ENCODE data around the gene SPAG16.
"Not testable (repeated sequence)": the region's sequence is repeated elsewhere in the genome, so short reads cannot be mapped to it uniquely, and the experiment has no call there.

SPAG16 gene

DNA sequence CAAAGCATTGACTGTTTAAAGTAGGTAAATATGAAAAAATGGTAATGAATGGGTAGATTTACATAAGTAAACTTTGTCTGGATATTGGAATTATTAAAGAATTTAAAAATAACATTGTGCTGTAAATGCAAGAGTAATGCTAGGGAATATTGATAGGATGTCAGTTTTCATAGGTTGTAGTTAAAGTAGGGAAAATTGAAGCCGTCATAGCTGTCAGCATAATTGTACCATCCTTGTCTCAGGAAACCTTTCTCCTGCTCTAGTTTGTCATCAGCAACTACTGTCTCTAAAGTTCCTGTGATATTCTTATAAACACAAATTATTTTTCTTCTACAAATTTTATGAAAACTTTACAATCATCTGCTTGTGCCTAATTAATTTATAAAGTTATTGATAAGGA lies 10.1 kb upstream of the SPAG16 start:
- no peak for DNase-seq

DNA sequence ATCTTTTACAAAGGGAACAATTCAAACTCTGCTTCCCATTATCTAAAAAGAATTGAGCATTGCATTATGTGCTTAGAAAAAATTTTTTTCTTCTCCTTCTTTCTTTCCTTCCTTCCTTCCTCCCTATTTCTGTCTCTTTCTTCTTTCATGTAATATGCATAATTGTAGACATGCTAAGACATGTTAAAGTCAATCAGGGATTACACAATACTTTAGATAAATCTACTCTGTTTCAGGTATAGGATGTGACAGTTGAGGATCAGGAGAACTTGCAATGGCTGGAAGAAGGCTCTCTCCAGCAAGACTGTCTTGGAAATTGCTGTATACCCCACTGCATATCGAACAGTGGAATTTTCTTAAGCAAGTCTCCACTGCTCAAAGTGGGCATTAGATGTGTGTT lies 9.0 kb upstream of the SPAG16 start:
- no peak for DNase-seq

DNA sequence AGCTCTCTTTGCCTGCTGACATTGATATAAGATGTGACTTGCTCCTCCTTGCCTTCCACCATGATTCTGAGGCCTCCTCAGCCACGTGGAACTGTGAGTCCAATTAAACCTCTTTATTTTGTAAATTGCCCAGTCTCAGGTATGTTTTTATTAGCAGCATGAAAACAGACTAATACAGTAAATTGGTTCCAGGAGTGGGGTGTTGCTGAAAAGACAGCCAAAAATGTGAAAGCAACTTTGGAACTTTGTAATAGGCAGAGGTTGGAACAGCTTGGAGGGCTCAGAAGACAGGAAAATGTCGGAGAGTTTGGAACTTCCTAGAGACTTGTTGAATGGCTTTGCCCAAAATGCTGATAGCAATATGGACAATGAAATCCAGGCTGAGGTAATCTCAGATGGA lies 7.1 kb upstream of the SPAG16 start:
- not testable (repeated sequence) for DNase-seq

DNA sequence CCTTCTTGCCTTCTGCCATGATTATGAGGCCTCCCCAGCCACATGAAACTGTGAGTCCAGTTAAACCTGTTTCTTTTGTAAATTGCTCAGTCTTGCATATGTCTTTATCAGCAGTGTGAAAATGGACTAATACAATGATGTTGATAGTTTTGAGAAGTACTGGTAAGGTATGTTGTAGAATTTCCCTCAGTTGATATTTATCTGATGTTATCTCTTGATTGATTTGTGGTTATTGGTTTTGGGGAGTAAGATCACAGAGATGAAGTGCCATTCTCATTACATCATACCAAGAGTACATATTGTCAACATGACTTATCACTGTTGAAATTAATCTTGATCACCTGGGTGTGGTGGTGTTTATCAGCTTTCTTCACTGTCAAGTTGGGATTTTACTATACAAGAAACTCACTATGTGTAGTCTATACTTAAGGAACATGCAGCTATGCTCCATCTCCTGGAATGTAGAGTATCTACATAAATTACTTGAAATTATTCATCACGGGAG lies 5.1 kb upstream of the SPAG16 start:
- DNase-seq, result no peak

DNA sequence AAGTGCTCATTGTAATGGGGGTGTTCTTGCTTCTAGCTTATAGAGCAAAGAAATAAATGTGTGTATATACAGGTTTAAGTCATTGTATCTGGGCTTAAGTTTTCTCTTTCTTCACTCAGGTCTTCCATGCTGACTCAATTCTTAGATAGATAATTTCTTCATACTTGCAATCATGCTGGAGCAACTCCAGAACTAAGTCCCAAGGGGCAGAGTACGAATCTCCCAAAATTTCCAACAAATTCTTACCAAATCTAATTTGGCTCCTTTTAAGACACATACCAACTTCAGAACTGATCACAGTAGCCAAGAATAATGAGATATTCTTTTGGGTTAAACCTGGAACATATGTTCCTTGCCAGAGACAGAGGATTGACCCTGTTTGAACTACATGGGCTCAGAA lies 4.3 kb upstream of the SPAG16 start:
- DNase-seq, result no peak

DNA sequence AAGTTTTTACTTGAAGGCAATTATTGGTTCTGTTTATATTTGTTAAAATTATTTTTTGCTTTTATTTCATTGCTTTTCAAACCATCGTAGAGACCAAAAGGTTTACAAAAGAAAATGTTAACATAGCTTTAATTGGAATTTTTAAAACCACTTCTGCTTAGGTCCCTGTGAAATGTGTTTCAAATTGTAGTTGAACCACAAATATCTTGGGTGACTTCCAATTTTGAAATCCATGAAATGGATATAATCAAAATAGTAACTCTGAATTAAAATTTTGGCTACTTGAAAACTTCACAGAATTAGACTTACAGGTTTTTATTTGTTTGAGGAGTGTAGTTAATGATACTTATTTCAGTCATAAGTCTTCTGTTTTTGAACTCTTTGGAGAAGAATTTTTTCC lies 3.1 kb upstream of the SPAG16 start:
- no peak for DNase-seq

DNA sequence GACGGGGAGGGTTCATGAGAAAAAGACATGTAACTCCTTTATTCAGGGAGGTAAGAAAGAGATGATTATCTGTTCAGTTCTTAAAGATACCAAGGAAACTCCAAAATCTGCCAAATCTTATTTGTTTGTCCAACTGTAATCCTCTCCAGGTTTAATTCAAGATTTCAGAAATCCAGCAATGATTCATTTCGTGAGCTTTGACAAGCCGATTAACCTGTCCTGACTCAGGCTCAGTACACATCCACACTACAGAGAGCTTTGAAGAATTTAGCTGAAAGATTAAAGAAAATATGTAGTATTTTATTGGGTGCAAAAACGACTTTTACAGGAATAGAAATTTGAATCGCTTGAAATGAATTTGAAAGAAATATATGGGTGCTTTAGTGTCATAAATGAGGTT lies 1.1 kb downstream of the SPAG16 start:
- no peak for DNase-seq

DNA sequence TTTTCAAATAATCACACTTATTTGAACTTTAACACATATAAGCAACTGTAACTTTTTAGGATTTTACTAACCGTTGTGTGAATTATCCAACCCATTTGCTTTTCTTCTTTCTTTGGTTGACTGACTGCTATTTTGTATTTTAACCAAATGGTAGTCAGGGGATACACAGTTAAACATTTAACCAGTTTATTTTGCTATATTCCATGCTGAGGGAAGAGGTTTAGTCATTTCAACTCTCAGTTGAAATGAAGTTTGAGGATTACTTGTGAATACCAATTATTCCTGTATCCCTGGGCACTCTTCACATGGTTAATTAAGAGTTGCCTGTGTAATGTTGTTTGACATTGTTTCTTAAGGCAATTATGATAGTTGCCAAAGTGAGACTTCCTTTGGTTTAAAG lies 1.9 kb downstream of the SPAG16 start:
- DNase-seq, result no peak

DNA sequence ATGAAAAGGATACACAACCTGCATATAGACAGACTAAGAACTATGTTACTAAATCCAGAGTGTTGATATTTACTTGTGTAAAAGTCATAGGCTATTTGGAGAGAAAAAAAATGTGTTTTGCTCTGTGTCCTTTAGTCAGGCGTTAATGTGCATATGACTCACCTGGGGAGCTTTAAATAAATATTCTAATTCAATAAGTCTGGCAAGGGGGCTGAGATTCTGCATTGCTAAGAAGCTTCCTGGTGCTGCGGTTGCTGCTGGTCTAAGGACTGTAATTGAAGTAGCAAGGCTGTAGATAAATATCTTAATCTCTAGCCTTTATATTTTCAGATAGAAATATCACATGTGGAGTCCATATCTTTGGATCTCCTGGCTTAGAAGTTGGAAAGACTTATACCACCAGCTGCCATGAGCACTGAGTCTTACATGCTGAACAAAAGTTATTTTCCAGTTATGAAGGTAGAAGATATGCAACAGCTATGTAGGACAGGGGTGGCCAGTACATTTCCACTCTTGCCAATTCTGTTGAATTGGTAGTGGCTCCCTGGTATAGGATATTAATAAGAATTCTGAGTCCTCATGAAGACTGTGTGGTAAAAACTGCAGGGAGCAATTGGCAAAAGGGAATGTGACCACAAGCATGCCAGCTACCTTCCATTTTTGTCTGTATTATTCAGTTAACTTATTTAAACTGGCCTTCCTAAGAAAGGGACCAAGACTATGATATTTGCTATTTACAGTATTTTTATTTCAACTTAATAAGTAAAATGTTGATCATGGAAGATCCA lies 4.8 kb downstream of the SPAG16 start:
- no peak for DNase-seq

DNA sequence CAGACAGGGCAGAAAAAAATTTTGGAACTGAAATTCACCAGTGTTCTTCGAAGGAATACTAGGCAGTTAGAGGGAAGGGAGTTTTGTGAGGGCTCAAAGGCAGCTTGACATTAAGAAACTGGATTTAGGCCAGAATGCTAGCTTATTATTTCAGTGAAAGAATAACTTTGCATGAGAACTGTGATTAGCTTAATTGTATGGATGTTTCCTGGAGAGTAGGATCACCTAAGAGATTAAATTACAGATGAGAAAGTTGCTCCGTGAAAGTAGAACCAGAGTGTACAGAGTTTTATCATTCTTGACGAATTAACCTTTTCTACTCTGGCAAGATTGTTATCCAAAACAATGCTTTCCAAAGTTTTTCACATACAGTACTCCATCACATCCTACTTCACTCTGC lies 6.2 kb downstream of the SPAG16 start:
- DNase-seq, result no peak

DNA sequence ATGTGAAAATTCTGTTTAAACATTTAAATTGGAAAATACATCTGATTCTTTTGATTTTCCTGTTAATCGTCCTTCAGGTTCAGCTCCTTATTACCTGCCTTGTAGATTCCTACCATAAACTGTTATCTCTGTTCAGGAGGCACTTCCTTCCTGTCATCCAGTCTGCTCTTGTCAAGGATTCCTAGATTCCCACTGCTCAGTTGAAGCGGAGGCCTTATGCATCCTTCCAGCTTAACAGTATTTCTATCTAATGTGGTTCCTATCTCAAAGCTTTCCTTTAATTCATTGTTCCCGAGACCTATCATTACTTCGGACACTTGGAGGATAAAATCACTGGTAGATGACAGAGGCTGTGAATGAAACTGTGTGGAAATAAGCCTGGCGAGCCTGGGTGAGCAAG lies 12.0 kb downstream of the SPAG16 start:
- DNase-seq, result no peak

DNA sequence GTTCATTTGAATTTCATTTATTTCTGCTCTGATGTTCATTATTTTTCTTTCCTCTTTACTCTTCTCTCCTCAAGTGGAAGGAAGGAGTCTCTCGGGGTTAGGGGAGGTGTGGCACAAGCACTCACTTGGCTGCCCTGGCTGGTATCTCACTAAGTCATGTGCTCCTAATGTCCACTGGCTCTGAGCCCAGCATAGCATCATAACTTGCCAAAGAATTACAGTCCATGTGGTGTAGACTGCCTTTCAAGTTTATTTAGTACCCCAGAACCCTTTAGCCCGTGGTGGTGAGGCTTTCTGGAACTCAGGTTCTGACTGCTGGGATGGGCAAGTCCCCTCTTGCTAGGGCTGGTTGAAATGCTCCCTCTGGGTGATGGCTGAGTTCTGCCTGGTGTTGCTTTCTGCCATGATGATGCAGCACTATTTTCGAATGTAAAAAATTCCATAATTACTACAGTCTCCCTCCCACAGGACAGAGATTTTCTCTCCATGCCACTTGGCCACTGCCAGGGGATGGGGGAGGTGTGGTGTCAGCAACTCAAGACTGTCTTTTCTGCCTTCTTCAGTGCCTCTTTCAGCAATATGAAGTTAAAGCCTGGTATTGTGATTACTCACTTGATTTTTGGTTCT lies 22.2 kb downstream of the SPAG16 start:
- no peak for DNase-seq

DNA sequence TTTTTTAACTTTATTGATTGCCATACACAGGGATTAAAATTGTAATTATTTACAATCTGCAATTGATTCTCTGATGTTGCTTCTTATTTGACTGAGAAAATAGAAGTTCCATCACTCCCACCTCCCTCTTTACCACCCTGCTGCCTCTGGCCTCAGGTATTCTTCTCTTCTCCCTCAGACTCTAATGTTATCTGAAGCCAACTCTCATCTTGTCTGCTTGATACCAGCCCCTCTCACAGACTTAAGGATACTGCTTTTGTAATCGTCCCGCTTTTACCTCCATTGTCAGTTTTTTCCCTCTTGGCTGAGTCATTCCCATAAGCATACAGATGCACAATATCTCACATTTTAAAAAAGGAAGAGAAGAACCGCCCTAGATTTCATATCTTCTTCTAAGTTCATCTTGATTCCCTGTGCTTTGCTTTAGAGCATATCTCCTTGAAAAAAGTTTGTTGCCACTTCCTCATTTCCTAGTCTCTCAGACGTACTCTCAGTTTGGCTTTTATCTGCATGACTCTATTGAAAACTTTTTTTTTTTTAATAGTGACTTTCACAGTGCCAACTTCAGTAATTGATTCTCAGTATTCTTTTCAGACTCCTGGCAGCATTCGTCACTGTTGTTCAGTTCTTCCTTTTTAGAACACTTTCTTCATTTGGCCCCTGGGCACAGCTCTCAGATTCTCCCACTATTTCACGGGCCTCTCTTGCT lies 31.1 kb downstream of the SPAG16 start:
- DNase-seq, result no peak

DNA sequence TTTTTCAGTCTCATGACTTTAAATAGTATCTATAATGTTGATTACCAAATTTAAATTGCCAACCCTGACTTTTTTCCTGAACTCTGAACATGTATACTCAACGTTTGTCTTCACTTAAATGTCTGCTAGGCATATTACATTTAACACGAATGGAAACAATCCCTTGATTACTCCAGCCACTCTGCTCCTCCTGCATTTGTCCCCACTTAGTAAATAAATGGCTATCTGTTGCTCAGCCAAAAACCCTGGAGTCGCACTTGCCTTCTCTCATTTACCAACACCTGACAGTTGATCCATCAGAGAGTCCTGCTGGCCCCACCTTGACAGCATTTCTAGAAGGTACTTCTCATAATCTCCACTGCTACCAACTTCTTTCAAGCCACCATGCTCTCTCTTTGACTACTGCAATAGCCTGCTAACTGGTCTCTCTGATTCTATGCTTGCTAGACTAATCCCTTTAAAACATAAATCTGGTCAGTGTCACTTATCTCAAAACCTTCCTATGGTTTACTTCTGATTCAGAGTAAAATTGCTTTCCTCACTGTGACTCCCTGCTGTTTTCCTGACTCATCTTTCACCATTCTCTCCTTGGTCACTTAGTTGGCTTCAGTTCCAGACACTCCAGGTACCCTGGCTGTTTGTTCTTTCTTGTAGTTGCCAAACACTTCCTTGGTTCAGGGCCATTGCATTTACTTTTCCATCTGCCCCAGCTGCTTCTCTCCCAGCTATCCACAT lies 31.9 kb downstream of the SPAG16 start:
- DNase-seq, result no peak

DNA sequence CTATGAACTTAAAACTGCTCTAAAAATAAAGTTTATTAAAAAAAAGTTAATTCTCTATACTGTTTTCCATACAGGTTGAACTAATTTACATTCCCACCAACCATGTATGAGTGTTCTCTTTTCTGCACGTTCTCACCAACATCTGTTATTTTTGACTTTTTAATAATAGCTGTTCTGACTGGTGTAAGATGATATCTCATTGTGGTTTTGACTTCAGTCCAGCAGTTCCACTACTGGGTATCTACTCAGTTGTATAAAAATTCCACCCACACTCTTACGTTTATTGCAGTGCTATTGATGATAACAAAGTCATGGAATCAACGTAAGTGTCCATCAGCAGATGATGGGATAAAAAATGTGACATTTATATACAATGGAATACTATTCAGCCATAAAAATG lies 33.7 kb downstream of the SPAG16 start:
- DNase-seq, result no peak

DNA sequence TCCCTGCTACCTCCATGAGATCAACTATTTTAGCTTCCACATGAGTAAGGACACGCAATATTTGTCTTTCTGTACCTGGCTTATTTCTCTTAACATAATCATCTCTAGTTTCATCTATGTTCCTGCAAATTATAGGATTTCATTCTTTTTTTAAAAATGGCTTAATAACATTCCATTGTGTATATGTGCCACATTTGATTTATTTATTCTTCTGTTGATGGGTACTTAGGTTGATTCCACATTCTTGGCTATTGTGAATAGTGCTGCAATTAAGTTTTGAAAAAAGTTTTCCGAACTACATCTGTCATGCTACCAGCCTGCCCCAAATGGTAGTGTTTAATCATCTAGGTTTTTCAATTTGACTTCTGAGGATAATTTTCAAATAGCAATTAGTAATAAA lies 36.3 kb downstream of the SPAG16 start:
- no peak for DNase-seq

DNA sequence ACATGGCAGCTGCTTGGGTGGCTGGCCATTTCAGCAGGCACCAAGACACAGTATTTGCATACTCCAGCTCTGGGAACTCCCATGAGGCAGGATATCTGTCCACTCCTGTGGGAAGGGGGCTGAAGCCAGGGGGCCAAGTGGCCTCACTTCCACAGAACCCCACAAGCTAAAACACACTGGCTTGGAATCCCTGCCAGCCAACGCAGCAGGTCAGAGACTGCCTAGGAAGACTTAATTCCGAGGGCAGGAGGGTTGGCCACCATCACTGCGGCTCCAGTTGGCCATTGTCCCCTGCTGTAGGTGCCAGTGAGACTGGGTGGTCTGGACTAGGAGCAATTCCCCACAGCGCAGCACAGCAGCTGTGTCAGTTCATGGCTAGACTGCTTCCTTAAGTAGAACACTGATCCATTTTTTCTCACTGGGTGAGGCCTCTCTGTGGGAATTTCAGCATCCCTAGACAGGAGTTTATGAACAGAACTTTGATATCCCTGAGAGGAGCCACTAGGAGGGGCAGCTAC lies 52.0 kb downstream of the SPAG16 start:
- no peak for DNase-seq

DNA sequence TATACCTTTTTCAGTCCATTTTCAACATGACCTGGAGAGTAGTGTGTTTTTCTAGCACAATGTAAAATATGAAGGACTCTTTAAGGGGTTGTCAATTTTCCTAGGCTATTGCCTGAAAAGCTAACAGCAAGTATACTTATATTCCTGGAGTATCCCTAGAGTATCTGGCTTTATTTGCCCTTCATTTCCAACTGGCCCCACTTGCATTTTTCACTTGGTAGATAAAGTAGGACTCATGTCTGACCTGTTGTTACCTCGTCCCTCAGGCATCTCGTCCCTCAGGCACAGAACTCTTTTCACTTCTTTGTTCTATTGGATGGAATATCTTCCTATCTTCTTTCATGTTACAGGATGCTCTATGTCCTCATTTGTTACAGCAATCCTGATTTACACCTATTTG lies 69.2 kb downstream of the SPAG16 start:
- DNase-seq, result no peak

DNA sequence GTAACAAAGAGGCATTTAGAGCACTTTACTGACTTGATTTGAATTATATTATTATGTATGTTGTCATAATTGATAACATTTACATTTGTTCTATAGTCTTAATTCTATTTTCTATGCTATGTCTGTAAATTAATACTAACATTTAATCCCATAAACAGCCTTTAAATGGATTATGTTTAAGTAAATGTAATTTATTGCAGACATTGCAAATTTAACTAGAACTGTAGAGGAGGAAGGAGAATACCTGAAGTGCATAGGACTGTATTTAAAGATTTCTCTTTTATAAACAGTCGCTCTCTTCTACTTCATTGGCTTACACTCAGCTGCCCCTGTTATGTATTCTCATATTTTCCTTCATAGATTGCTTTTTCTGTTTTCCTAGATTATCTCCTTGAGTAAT lies 92.4 kb downstream of the SPAG16 start:
- no peak for DNase-seq

DNA sequence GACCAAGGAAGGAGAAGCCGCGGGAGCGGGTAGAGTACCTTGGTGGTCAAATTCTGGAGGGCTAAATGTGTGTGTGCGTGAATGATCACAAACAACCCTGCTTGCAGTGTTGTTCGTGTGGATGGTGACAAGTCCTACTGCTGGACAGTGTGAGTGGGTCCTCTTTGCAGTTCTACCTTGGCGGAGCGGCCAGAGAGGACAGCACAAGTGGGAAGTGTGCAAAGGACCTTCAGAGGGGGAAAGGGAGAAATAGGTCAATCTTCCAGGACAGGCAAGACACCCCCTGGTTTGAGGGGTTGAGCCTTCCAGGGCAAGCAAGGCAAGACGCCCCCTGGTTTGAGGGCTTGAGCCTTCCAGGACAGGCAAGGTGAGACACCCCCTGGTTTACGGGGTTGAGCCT lies 122.8 kb downstream of the SPAG16 start:
- not testable (repeated sequence) for DNase-seq

DNA sequence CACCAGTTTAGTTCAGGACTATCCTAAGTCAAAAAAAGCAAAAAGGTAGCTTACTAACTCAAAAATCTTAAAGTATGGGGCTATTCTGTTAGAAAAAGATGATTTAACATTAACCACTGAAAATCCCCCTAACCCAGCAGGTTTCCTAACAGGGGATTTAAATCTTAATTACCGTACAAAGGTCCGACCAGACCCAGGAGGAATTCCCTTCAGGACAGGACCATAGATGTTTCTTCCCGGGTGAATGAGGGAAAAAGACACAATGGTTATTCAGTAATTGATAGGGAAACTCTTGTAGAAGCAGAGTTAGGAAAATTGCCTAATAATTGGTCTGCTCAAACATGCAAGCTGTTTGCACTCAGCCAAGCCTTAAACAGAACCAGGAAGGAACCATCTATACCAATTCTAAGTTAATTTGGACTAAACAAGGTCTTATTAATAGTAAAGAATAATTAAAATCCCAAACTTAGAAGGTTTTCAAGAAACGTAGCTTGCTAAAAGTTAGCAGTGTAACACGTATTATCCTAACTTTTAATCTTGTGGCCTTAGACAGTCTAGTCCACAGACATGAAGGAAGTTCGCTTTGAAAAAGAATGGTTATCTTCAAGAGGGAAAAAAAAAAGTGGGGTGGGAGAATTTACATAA lies 124.3 kb downstream of the SPAG16 start:
- not testable (repeated sequence) for DNase-seq

DNA sequence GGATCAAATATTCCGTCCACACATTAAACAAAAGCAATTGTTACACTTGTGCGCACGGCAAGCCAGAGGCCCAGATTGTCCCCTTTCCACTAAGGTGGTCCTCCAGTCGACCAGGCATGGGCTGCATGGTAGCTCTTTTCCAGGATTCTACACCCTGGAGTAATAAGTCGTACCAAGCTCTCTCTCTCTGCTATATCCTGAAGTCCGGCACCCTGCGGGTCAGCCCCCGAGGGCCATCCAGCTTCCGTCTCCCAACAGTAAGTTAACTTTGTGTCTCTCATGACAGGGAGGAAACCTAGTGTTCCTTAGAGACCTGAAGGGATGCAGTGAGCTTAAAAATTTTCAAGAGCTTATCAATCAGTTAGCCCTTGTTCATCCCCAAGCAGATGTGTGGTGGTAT lies 126.4 kb downstream of the SPAG16 start:
- DNase-seq, result not testable (repeated sequence)
